AG09309 (cell line): Measurements from ENCODE around the gene PRPF8.
A peak's percentile ranks its signal among the peaks of the same experiment; 100 is the strongest.

Source experiments
- DNase-seq: peaks from one replicate; pipeline ENCODE4 v3.0.0-alpha.2; 2010; ENCODE audit warnings: low read depth
- H3K4me3 ChIP-seq: 2 replicates; pipeline ENCODE4 v1.5.1; 2011; ENCODE audit warnings: mild to moderate bottlenecking, low read depth, low read length, moderate library complexity; ENCODE audit not compliant: control insufficient read depth
- TF ChIP-seq, protein P1 (sequence below): IDR thresholded peaks from 2 replicates; pipeline ENCODE4 v1.5.1; 2011; ENCODE audit warnings: mild to moderate bottlenecking, low read depth, low read length, inconsistent platforms; ENCODE audit not compliant: insufficient read depth, control insufficient read depth; ENCODE audit errors: missing control alignments

Gene PRPF8

DNA sequence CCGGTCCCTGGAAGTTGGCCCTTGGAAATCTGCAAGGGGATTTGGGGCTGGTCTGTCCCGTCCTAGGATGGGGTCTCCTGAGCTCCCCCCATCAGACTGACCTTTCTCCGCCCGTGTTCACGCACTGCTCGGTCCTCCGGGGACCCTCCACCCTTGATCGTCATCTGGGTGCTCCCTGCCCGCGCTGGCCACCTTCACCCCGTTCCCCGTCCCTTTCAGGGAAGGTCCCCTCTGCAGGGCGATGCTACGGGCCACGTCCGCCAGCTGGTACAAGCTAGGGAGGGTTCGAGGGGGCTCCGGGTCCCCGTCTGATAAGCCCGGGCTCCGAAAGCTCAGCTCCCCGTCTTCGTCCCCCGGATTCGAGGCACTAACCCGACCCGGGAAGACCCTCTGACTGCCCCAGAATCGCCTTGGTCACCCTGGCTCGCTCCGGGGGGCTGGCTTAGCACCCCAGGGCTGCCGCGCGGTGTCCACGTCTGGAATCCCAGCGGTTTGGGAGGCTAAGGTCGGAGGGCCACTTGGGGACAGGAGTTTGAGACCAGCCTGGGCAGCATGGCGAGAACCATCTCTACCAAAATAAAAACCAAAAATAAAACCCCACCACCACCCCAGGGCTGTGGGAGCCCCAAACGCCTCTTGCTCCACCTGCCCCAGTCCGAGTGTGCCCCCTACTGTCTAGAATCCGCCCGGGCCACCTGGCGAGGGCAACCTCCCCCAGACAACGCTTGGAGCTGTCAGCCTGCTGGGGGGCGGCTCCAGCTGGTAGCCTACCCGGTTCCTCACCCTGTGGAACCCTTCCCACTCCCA, 55.0 kb downstream of the PRPF8 start:
- peak overlapping the region; percentile 53 for H3K4me3 ChIP-seq
- DNase-seq, result no peak
- TF ChIP-seq, protein P1, sequence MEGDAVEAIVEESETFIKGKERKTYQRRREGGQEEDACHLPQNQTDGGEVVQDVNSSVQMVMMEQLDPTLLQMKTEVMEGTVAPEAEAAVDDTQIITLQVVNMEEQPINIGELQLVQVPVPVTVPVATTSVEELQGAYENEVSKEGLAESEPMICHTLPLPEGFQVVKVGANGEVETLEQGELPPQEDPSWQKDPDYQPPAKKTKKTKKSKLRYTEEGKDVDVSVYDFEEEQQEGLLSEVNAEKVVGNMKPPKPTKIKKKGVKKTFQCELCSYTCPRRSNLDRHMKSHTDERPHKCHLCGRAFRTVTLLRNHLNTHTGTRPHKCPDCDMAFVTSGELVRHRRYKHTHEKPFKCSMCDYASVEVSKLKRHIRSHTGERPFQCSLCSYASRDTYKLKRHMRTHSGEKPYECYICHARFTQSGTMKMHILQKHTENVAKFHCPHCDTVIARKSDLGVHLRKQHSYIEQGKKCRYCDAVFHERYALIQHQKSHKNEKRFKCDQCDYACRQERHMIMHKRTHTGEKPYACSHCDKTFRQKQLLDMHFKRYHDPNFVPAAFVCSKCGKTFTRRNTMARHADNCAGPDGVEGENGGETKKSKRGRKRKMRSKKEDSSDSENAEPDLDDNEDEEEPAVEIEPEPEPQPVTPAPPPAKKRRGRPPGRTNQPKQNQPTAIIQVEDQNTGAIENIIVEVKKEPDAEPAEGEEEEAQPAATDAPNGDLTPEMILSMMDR, result peak; percentile 74

DNA sequence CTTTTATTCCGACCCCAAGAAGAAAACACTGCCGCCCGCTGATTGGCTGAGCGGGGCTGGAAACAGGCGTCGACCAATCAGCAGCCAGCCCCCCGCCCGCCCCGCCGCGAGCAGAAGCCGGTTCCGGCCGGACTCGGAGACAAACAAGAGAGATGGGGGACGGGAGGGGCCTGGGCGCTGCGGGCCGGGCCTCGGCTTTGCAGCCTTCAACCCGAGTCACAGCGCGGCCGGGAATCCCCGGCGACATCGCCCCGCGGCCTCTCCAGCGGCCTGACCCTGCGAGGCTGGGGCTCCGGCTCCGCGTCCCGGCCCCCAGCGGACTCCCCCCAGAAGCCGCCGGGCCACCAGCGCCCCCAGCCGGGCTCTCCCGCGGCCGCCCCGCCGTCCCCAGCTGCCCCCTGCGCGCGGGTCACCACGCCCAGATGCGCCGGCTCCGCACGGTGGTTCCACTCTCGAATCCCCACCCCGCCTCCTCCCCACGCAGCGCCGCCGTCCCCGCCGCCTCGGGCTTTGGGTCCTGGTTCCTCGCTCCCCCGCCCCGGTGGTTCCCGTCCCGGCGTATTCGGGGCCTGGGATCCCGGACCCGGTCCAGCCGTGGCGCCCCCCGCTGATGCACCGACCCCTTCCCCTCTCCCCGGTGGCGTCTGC, 55.7 kb downstream of the PRPF8 start:
- peak overlapping the region; percentile 53 for H3K4me3 ChIP-seq
- DNase-seq, result peak; percentile 61
- TF ChIP-seq, protein P1, result no peak

DNA sequence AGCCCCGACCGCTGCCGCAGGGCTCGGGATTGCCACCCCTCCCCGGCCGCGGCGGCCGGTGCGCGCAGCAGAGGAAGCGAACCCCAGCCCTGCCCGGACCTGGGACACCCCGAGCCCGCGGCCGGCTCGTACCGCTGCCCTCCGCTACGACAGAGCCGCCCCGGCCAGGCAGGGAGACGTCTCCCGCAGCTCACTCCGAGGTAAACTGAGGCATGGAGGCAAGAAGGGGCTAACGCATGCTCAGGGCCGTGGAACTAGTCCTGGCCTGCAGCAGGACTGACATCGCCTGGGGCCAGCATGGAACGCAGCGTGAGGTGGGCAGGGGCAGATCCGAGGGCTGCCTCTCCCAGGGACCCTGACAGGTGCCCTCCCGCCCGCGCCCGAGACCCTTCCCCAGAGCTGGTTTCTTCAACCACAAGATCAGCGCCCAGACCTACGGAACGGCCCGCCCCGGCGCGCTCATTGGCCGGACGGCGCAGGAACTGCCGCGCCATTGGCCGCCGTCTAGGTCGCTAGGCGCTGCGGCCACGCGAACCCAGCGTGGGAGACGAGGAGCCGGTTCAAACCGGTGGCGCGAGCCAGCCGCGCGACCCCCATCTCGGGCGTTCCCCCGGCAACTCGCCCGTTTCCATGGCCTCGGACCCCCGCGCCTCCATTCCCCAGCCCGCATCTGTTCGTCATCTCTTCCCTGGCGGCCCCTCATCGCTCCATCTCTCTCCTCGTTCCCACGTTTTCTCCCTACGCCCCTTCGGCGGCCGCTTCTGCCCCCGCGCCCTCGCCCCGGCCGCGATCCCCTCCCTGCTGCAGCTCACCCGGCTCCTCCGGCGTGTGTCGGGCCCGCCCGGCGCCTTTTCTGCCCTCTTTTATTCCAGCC, 56.4 kb downstream of the PRPF8 start, which contains the start of gene SLC43A2:
Gene SLC43A2 (minus strand): TSS at position 853 of the 874 bp plus-strand sequence. CDS start 960 bp downstream, outside the sequence.
- H3K4me3 ChIP-seq, result peak within 1 kb of the TSS; percentile 53
- TF ChIP-seq, protein P1, result no peak
- no peak for DNase-seq

GRCh38 chr17:1627182-1627981, 57.3 kb downstream of the PRPF8 start:
- TF ChIP-seq, protein P1, result no peak
- H3K4me3 ChIP-seq, result peak overlapping the region; percentile 53
- DNase-seq, result no peak

DNA sequence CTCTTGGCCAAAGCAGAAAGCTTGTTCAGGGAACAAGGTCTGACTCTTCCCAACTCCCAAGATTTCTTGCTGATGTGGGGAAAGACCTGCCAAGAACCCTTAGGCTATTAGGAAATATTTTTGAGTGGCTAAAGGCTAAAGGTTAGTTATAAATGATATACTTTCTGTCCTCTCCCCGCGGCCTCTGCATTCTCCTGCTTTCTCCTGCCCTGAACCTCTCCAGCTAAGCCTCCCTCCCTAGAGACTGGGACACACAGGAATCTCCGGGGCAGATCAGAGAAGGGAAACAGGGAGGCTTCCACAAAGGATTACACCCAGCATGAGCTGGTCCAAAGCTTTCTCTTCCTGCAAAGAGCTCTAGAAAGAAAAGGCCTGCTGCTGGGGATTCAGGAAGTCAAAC, 58.3 kb downstream of the PRPF8 start:
- no peak overlapping the region for H3K4me3 ChIP-seq
- DNase-seq, result no peak
- TF ChIP-seq, protein P1, result no peak
